ENCODE measurements around the gene LRP1B. TPM values are rescaled to one million over a fixed set of nuclear protein-coding genes. Genes with fewer than 3 reads are reported as not detected.

Gene LRP1B
- polyA plus RNA-seq, 1 of the 3 experiments (the other 2 are of a cell fraction): 0.28 TPM

DNA sequence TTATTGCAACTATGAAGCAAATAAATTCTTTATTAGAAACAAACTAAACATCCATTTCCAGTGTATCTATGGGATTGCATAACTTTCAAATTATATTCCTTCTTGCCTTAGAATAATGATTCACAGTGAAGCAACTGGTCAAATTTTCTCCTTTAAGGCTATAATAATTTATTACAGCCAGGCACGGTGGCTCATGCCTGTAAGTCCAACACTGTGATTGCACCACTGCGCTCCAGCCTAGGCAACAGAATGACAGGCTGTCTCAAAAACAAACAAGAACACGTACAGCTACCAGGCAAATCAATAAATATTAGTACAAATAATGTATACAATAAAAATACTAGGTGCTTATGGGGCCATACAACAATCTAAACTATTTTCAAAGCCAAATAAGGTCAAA lies 1416.2 kb downstream of the LRP1B start:
- Histone ChIP-seq H3K4me2 (no peak overlapping the region), H3K9me3 (no peaks in the 10 kb centered on the region), H3K79me2 (ENCODE audit: insufficient read depth) (no peaks in the 10 kb centered on the region), H2AFZ (ENCODE audit: low read depth) (no peak overlapping the region), H4K20me1 (ENCODE audit: insufficient read depth) (no peaks in the 10 kb centered on the region), H3K4me1 (ENCODE audit: control insufficient read depth in 1 of 2, insufficient read depth in 2 of 2, low read depth in 1 of 2, low read length in 1 of 2) (no peaks in the 10 kb centered on the region), H3K36me3 (replicated peaks in 1 of 2; ENCODE audit: control insufficient read depth in 1 of 2, insufficient read depth in 2 of 2, low read length in 1 of 2) (no peaks in the 10 kb centered on the region), H3K4me3 (ENCODE audit: low read depth in 2 of 2, low read length in 1 of 2) (no peak overlapping the region), H3K9me2 (0 out of 2 replicates have a peak, but pooled peaks cover 3% of the 10 kb centered on the region), H3K27me3 (ENCODE audit: insufficient read depth) (no peaks in the 10 kb centered on the region), H3K9ac (no peak overlapping the region), H3K27ac (ENCODE audit: low read depth in 2 of 2, low read length in 1 of 2) (no peak overlapping the region), H3F3A (replicated peaks; ENCODE audit: insufficient read depth) (no peaks in the 10 kb centered on the region)
- POLR2A ChIA-PET: no interaction called here
- no peak for DNase-seq
- 69% methylated on average over 3 of the region's 3 CpGs for WGBS (ENCODE audit: low lambda C conversion rate)
- CTCF ChIA-PET: no interaction called here
- TF ChIP-seq, protein P1, sequence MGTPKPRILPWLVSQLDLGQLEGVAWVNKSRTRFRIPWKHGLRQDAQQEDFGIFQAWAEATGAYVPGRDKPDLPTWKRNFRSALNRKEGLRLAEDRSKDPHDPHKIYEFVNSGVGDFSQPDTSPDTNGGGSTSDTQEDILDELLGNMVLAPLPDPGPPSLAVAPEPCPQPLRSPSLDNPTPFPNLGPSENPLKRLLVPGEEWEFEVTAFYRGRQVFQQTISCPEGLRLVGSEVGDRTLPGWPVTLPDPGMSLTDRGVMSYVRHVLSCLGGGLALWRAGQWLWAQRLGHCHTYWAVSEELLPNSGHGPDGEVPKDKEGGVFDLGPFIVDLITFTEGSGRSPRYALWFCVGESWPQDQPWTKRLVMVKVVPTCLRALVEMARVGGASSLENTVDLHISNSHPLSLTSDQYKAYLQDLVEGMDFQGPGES (IDR thresholded peaks at IDR 0.05; ENCODE audit: low read depth, low read length): no peak
- TF ChIP-seq, protein P2, sequence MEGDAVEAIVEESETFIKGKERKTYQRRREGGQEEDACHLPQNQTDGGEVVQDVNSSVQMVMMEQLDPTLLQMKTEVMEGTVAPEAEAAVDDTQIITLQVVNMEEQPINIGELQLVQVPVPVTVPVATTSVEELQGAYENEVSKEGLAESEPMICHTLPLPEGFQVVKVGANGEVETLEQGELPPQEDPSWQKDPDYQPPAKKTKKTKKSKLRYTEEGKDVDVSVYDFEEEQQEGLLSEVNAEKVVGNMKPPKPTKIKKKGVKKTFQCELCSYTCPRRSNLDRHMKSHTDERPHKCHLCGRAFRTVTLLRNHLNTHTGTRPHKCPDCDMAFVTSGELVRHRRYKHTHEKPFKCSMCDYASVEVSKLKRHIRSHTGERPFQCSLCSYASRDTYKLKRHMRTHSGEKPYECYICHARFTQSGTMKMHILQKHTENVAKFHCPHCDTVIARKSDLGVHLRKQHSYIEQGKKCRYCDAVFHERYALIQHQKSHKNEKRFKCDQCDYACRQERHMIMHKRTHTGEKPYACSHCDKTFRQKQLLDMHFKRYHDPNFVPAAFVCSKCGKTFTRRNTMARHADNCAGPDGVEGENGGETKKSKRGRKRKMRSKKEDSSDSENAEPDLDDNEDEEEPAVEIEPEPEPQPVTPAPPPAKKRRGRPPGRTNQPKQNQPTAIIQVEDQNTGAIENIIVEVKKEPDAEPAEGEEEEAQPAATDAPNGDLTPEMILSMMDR (IDR thresholded peaks at IDR 0.05): no peak
- TF ChIP-seq GABPA (IDR thresholded peaks at IDR 0.05; ENCODE audit: low read depth) (no peak), EP300 (IDR thresholded peaks at IDR 0.05; ENCODE audit: borderline replicate concordance in 1 of 2, low read depth in 1 of 2, low read length in 1 of 2) (no peak), SIN3A (IDR thresholded peaks at IDR 0.05; ENCODE audit: borderline replicate concordance, low read depth, low read length) (no peak), MEF2A (IDR thresholded peaks at IDR 0.05; ENCODE audit: borderline replicate concordance, low read depth) (no peak), NFIC (IDR thresholded peaks at IDR 0.05; ENCODE audit: borderline replicate concordance) (no peak)

DNA sequence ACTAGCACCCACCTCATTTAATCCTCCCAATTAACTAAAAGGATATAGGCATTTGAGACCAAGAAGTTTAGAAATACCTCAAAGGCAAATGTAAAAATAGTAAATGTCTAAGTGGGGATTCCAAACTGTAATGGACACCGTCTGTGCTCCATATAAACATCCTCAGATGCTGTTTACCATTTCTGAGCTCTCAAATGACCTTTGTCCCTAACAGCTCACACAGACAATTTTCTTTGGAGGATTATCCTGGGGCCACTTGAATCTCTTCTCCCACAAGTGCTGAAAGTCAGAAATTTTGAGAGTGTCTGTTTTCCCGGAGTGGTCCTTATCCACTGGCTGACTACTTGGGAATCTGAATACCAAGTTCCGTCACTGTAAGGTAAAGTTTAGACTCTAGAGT lies 1418.9 kb downstream of the LRP1B start:
- ChIA-PET POLR2A (no interaction called here), CTCF (no interaction called here)
- no peaks in the 10 kb centered on the region for H3K79me2 ChIP-seq (ENCODE audit: insufficient read depth)
- H3K4me2 ChIP-seq: no peak overlapping the region
- no peak overlapping the region for H3K4me3 ChIP-seq (ENCODE audit: low read depth in 2 of 2, low read length in 1 of 2)
- H3K4me1 ChIP-seq (ENCODE audit: control insufficient read depth in 1 of 2, insufficient read depth in 2 of 2, low read depth in 1 of 2, low read length in 1 of 2): no peaks in the 10 kb centered on the region
- no peak overlapping the region for H3K9ac ChIP-seq
- WGBS (ENCODE audit: low lambda C conversion rate): 81% methylated on average over 3 of the region's 3 CpGs
- no peaks in the 10 kb centered on the region for H3K36me3 ChIP-seq (replicated peaks in 1 of 2; ENCODE audit: control insufficient read depth in 1 of 2, insufficient read depth in 2 of 2, low read length in 1 of 2)
- no peaks in the 10 kb centered on the region for H3F3A ChIP-seq (replicated peaks; ENCODE audit: insufficient read depth)
- DNase-seq: no peak
- H4K20me1 ChIP-seq (ENCODE audit: insufficient read depth): no peaks in the 10 kb centered on the region
- 0 out of 2 replicates have a peak, but pooled peaks cover 3% of the 10 kb centered on the region for H3K9me2 ChIP-seq
- H3K27ac ChIP-seq (ENCODE audit: low read depth in 2 of 2, low read length in 1 of 2): no peak overlapping the region
- no peaks in the 10 kb centered on the region for H3K9me3 ChIP-seq
- no peak overlapping the region for H2AFZ ChIP-seq (ENCODE audit: low read depth)
- H3K27me3 ChIP-seq (ENCODE audit: insufficient read depth): no peaks in the 10 kb centered on the region
- TF ChIP-seq RAD21 (IDR thresholded peaks at IDR 0.05; ENCODE audit: low read length) (no peak), TAF1 (IDR thresholded peaks at IDR 0.05; ENCODE audit: borderline replicate concordance, low read depth, low read length) (no peak), CHD2 (IDR thresholded peaks at IDR 0.05; ENCODE audit: low read length, partially characterized antibody) (no peak), ELF1 (IDR thresholded peaks at IDR 0.05) (no peak), JUND (IDR thresholded peaks at IDR 0.05) (no peak), TEAD4 (IDR thresholded peaks at IDR 0.05; ENCODE audit: borderline replicate concordance, insufficient read depth) (no peak), MEF2A (IDR thresholded peaks at IDR 0.05; ENCODE audit: borderline replicate concordance, low read depth) (no peak), GABPA (IDR thresholded peaks at IDR 0.05; ENCODE audit: low read depth) (no peak), NRF1 (IDR thresholded peaks at IDR 0.05; ENCODE audit: low read depth, low read length) (no peak), RXRA (IDR thresholded peaks at IDR 0.05; ENCODE audit: borderline replicate concordance, low read depth) (no peak)
- TF ChIP-seq, protein P2 (IDR thresholded peaks at IDR 0.05): no peak
- TF ChIP-seq, protein P3, sequence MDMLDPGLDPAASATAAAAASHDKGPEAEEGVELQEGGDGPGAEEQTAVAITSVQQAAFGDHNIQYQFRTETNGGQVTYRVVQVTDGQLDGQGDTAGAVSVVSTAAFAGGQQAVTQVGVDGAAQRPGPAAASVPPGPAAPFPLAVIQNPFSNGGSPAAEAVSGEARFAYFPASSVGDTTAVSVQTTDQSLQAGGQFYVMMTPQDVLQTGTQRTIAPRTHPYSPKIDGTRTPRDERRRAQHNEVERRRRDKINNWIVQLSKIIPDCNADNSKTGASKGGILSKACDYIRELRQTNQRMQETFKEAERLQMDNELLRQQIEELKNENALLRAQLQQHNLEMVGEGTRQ (IDR thresholded peaks at IDR 0.05; ENCODE audit: borderline replicate concordance, low read depth, low read length): no peak
- TF ChIP-seq, protein P4, sequence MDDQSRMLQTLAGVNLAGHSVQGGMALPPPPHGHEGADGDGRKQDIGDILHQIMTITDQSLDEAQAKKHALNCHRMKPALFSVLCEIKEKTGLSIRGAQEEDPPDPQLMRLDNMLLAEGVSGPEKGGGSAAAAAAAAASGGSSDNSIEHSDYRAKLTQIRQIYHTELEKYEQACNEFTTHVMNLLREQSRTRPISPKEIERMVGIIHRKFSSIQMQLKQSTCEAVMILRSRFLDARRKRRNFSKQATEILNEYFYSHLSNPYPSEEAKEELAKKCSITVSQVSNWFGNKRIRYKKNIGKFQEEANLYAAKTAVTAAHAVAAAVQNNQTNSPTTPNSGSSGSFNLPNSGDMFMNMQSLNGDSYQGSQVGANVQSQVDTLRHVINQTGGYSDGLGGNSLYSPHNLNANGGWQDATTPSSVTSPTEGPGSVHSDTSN (IDR thresholded peaks at IDR 0.05): no peak
